NB4 (cell line): ENCODE data around the gene METTL5.

ENCODE experiments used
- DNase-seq: peaks from one replicate; pipeline ENCODE4 v3.0.0; 2010; ENCODE audit warnings: low read depth
- H3K4me3 ChIP-seq: one replicate; pipeline ENCODE4 v1.5.1; 2011; ENCODE audit warnings: mild to moderate bottlenecking, low read depth, low read length, moderate library complexity
- MYC ChIP-seq: IDR thresholded peaks from 2 replicates; pipeline ENCODE4 v1.6.1; 2011; ENCODE audit warnings: low read depth, low read length
- POLR2A ChIP-seq: IDR thresholded peaks from 2 replicates; pipeline ENCODE4 v1.6.1; 2011; ENCODE audit warnings: mild to moderate bottlenecking; ENCODE audit not compliant: insufficient read length; ENCODE audit errors: extremely low read depth
- TF ChIP-seq, protein P1 (sequence below): IDR thresholded peaks from 2 replicates; pipeline ENCODE4 v1.6.1; 2011; ENCODE audit warnings: low read depth, low read length
- TF ChIP-seq, protein P2 (sequence below): IDR thresholded peaks from one replicate; pipeline ENCODE4 v1.5.1; 2012; ENCODE audit warnings: low read depth, low read length

METTL5 gene

GRCh38 chr2:169781249-169782013 lies 43.3 kb downstream of the METTL5 start:
- no peak for DNase-seq
- TF ChIP-seq POLR2A (no peak), MYC (no peak)
- TF ChIP-seq, protein P1, sequence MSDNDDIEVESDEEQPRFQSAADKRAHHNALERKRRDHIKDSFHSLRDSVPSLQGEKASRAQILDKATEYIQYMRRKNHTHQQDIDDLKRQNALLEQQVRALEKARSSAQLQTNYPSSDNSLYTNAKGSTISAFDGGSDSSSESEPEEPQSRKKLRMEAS, result no peak
- TF ChIP-seq, protein P2, sequence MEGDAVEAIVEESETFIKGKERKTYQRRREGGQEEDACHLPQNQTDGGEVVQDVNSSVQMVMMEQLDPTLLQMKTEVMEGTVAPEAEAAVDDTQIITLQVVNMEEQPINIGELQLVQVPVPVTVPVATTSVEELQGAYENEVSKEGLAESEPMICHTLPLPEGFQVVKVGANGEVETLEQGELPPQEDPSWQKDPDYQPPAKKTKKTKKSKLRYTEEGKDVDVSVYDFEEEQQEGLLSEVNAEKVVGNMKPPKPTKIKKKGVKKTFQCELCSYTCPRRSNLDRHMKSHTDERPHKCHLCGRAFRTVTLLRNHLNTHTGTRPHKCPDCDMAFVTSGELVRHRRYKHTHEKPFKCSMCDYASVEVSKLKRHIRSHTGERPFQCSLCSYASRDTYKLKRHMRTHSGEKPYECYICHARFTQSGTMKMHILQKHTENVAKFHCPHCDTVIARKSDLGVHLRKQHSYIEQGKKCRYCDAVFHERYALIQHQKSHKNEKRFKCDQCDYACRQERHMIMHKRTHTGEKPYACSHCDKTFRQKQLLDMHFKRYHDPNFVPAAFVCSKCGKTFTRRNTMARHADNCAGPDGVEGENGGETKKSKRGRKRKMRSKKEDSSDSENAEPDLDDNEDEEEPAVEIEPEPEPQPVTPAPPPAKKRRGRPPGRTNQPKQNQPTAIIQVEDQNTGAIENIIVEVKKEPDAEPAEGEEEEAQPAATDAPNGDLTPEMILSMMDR, result no peak
- H3K4me3 ChIP-seq, result no peak overlapping the region

- TF ChIP-seq, protein P2, result no peak
- no peak for TF ChIP-seq MYC
- TF ChIP-seq, protein P1, result no peak
- TF ChIP-seq POLR2A, result no peak
- H3K4me3 ChIP-seq, result no peak overlapping the region
- no peak for DNase-seq
Measured at GRCh38 chr2:169778446-169778845, 46.3 kb downstream of the METTL5 start.

- no peak overlapping the region for H3K4me3 ChIP-seq
- TF ChIP-seq, protein P1, result peak; percentile 41; the same call in 1 of the 2 replicates
- TF ChIP-seq POLR2A, result no peak
- no peak for DNase-seq
Measured at GRCh38 chr2:169776252-169776761, 48.4 kb downstream of the METTL5 start.

DNA sequence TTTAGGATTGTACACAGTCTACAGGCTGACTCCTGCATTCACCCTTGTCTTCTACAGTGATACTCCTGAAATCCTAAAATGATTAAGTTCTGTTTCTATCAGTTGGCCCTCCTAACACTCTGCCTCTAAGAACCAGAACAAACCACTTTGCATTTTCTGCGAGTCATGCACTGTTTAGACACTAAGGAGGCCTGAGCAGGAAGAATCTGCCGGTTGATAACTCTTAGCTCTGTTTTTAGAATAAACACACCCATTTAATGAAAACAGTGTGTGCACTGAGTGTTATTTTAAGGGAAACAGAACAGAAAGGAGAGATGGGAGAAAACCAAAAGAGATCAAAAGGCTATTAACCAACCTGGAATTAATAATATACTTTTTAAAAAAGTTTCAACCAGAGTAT lies 48.9 kb downstream of the METTL5 start:
- no peak for DNase-seq
- TF ChIP-seq, protein P1, result no peak
- TF ChIP-seq, protein P2, result no peak
- no peak for TF ChIP-seq MYC
- no peak for TF ChIP-seq POLR2A
- no peak overlapping the region for H3K4me3 ChIP-seq

- TF ChIP-seq POLR2A (no peak), MYC (no peak)
- TF ChIP-seq, protein P2, result no peak
- TF ChIP-seq, protein P1, result no peak
- DNase-seq, result no peak
- H3K4me3 ChIP-seq, result no peak overlapping the region
Measured at GRCh38 chr2:169775354-169775753, 49.4 kb downstream of the METTL5 start.

DNA sequence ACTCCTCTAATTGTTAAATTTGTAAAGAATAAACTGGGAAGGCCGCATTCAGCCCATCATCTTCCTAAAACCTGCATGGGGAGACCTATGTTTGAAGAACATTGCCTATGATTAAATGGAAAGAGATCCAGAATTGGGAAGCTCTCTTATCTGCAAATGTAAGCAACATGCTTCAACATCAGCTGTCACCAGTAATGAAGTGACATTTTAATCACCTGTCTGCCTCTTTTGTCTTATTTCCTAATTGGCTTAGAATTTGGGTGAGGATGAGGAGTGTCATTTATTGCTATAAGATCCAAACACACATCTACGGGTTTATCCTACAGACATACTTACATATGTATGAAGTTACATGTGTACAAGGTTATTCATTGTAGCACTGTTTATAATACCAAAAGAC lies 52.1 kb downstream of the METTL5 start:
- TF ChIP-seq, protein P1, result no peak
- TF ChIP-seq, protein P2, result no peak
- no peak for TF ChIP-seq POLR2A
- no peak overlapping the region for H3K4me3 ChIP-seq
- no peak for DNase-seq
